HFFc6 (cell line): Measurements from ENCODE around the gene CNOT6L. TPM values are rescaled to one million over a fixed set of nuclear protein-coding genes. Genes with fewer than 3 reads are reported as not detected.

Experiments
- DNase-seq: peaks from one replicate; pipeline ENCODE4 v3.0.0-alpha.2; 2018
- H3K27ac Mint-ChIP-seq: 2 replicates; pipeline ENCODE4 v1.8.0; 2020; ENCODE audit warnings: mild to moderate bottlenecking, mixed read lengths
- H3K27me3 Mint-ChIP-seq: 2 replicates; pipeline ENCODE4 v1.8.0; 2021; ENCODE audit warnings: mild to moderate bottlenecking, moderate library complexity, mixed read lengths; ENCODE audit not compliant: insufficient read depth
- H3K36me3 Mint-ChIP-seq: 2 replicates; pipeline ENCODE4 v1.8.0; 2021; ENCODE audit warnings: low read depth, mixed read lengths
- H3K4me1 Mint-ChIP-seq: 2 replicates; pipeline ENCODE4 v1.8.0; 2020; ENCODE audit warnings: low read depth, mixed read lengths
- H3K4me3 Mint-ChIP-seq: 2 replicates; pipeline ENCODE4 v1.8.0; 2020; ENCODE audit warnings: mild to moderate bottlenecking, moderate library complexity, mixed read lengths
- H3K9me3 Mint-ChIP-seq: 2 replicates; pipeline ENCODE4 v1.8.0; 2020; ENCODE audit warnings: mild to moderate bottlenecking, mixed read lengths
- total RNA-seq, 6 experiments: library from RNA; stranded (reverse); fragmentation: NEBNext Ultra II Directional; extraction: Animal tissue kit (Norgen Biotek cat#: 25700); gene quantifications; 2 replicates in 1 of 6; 3 replicates in 5 of 6; pipeline ENCODE4 v1.2.3, GENCODE V29; 2021
- TF ChIP-seq, protein P1 (sequence below): fragments of 200-600 bp; sonication (generic); IDR thresholded peaks from 2 replicates; pipeline ENCODE4 v1.5.0; 2021; ENCODE audit warnings: antibody characterized with exemption, mild to moderate bottlenecking

Gene CNOT6L
- total RNA-seq, 6 experiments from 2014 or later: 17.8 to 24.3 (median 20.2) TPM

DNA sequence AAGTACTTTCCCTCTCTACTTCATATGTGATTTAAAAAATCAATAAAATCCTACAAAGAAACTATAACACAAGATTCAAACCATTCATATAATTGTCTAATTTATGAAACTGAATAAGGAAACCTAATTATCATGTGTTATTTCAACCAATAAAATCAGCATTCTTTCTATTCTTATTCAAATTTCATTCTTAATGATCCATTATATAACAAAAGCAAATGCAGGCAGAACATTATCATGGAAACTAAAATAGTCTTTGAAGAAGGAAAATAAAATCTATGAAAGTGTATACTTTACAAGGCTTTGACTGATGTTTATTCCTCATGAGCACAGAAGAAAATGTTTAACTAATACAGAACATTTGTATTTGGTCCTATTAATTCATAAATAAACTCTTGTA is 47.6 kb downstream of the CNOT6L start:
- TF ChIP-seq, protein P1, sequence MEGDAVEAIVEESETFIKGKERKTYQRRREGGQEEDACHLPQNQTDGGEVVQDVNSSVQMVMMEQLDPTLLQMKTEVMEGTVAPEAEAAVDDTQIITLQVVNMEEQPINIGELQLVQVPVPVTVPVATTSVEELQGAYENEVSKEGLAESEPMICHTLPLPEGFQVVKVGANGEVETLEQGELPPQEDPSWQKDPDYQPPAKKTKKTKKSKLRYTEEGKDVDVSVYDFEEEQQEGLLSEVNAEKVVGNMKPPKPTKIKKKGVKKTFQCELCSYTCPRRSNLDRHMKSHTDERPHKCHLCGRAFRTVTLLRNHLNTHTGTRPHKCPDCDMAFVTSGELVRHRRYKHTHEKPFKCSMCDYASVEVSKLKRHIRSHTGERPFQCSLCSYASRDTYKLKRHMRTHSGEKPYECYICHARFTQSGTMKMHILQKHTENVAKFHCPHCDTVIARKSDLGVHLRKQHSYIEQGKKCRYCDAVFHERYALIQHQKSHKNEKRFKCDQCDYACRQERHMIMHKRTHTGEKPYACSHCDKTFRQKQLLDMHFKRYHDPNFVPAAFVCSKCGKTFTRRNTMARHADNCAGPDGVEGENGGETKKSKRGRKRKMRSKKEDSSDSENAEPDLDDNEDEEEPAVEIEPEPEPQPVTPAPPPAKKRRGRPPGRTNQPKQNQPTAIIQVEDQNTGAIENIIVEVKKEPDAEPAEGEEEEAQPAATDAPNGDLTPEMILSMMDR: no peak
- no peaks in the 10 kb centered on the region for H3K9me3 Mint-ChIP-seq
- H3K36me3 Mint-ChIP-seq: no peaks in the 10 kb centered on the region
- DNase-seq: no peak
- no peak overlapping the region for H3K27ac Mint-ChIP-seq
- H3K27me3 Mint-ChIP-seq: no peaks in the 10 kb centered on the region
- no peak overlapping the region for H3K4me3 Mint-ChIP-seq
- peaks cover 24% of the 10 kb centered on the region for H3K4me1 Mint-ChIP-seq

DNA sequence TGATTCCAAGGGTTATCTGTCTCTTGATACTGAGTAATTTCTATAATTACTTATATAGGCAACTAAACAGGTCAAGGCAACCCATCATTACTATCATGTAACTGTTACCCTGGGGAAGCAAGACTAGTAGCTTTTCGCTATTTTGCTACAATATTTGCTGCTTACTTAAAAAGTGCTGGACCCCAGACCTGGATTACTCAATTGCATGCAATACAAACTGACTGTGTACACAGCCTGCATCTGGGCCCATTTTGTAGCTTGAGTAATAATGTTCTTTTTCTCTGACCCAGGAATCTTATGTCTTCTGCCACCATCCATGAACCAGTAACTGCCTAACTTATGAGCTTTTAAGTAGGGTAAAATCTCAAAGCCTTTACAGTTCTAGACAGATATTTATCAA is 53.4 kb downstream of the CNOT6L start:
- Mint-ChIP-seq H3K4me3 (no peak overlapping the region), H3K27ac (no peak overlapping the region), H3K27me3 (no peaks in the 10 kb centered on the region), H3K4me1 (no peaks in the 10 kb centered on the region), H3K9me3 (peaks cover 15% of the 10 kb centered on the region), H3K36me3 (peaks cover 17% of the 10 kb centered on the region)
- TF ChIP-seq, protein P1: no peak
- no peak for DNase-seq

DNA sequence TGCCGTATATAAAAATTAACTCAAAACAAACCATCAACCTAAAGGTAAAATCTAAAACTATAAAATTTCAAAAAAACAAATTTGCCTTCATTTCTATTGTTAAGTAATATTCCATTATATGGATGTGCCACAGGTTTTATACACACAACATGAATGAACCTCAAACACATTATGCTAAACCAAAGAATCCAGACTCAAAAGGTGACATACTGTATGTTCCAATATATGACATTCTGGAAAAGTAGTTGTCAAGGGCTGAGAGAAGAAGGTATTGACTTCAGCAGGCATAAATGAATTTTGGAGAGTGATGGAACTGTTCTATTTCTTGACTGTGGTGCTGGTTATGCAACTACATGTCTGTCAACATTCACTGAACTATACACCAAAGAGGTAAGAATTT is 56.6 kb downstream of the CNOT6L start:
- TF ChIP-seq, protein P1: no peak
- H3K4me3 Mint-ChIP-seq: no peak overlapping the region
- H3K27ac Mint-ChIP-seq: no peak overlapping the region
- no peaks in the 10 kb centered on the region for H3K4me1 Mint-ChIP-seq
- H3K27me3 Mint-ChIP-seq: no peaks in the 10 kb centered on the region
- H3K36me3 Mint-ChIP-seq: peaks cover 36% of the 10 kb centered on the region
- H3K9me3 Mint-ChIP-seq: peaks cover 19% of the 10 kb centered on the region
- no peak for DNase-seq

DNA sequence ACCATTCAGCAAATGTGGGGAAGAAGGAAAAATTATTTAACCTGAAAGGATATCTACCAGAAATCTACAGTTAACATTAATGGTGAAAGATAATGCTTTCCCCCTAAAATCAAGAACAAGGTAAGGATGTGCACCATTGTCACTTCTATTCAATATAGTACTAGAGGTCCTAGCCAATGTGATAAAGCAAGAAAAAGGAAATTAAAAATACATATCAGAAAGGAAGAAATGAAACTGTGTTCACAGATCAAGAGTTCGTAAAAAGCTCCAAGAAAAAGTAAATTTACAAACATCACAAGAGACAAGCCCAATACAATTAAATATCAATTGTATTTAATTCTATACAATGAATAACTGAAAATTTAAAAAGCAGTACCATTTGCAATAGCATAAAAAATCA is 57.6 kb downstream of the CNOT6L start:
- Mint-ChIP-seq H3K4me3 (no peak overlapping the region), H3K27ac (no peak overlapping the region), H3K9me3 (peaks cover 19% of the 10 kb centered on the region), H3K27me3 (no peaks in the 10 kb centered on the region), H3K4me1 (no peaks in the 10 kb centered on the region), H3K36me3 (peaks cover 36% of the 10 kb centered on the region)
- TF ChIP-seq, protein P1: no peak
- DNase-seq: no peak

DNA sequence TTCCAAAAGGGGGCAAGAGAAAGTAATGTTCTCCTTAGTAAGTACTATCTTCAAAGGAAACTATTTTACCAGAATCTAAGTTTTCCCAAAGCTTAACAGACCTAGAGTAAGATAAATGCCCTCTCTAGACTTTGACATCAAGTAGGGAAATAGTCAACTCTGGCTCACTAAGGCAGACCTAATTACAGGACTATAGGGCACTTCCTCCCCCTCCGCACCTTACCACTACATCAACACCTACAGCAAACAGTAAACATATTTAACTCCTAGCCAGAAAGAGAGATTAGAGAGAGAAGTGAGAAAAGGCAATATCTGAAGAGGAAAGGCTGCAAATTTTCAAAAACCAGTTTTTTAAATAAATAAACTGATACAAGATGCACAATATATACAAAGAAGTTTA is 60.4 kb downstream of the CNOT6L start:
- Mint-ChIP-seq H3K27ac (no peak overlapping the region), H3K36me3 (peaks cover 36% of the 10 kb centered on the region), H3K4me3 (no peak overlapping the region), H3K9me3 (peaks cover 19% of the 10 kb centered on the region), H3K4me1 (no peaks in the 10 kb centered on the region), H3K27me3 (no peaks in the 10 kb centered on the region)
- DNase-seq: no peak
- TF ChIP-seq, protein P1: no peak

DNA sequence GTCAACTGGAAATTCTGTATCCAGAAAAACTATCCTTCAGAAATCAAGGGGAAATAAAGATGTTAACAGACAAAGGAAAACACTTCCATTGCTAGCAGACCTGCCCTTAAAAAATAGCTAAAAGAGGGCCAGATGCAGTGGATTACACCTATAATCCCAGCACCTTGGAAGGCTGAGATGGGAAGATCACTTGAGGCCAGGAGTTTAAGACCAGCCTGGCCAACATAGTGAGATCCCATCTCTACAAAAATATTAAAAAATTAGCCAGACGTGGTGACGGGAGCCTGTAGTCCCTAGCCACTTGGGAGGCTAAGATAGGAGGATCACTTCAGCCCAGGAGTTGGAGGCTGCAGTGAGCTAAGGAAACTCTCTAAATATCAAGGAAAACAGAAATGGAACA is 67.4 kb downstream of the CNOT6L start:
- Mint-ChIP-seq H3K4me3 (no peak overlapping the region), H3K4me1 (no peaks in the 10 kb centered on the region), H3K27ac (no peak overlapping the region), H3K27me3 (no peaks in the 10 kb centered on the region), H3K36me3 (no peaks in the 10 kb centered on the region; the same call in 1 of the 2 replicates), H3K9me3 (no peaks in the 10 kb centered on the region)
- no peak for DNase-seq
- TF ChIP-seq, protein P1: no peak
